Measurements from ENCODE around the gene MTTP. TPM values are rescaled to one million over a fixed set of nuclear protein-coding genes. Genes with fewer than 3 reads are reported as not detected.

Gene MTTP
- total RNA-seq, 1 donor from 2014 or later, result not detected

DNA sequence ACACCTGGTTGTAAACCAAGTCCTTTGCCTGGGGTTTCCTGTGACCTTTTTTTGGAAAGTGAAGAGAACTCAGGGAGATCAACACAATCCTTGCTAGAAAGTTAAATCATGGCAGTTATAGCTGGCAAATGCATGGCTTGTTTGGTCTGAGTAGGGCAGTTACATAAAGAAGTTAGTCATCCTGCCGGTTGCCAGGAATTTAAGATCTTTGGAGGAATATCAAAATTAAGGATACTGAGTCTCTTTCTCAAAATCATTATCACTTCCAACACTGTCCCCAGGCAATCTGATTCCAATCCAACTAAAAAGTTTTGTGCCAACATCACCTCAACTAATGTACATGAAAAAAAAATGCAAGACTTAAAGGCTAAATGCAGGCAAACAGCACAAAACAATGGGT, 42.8 kb downstream of the MTTP start:
- Mint-ChIP-seq H3K9me3 (ENCODE audit: unreplicated experiment) (no peaks in the 10 kb centered on the region), H3K27me3 (ENCODE audit: unreplicated experiment) (no peaks in the 10 kb centered on the region), H3K4me1 (ENCODE audit: low read depth, unreplicated experiment) (no peaks in the 10 kb centered on the region), H3K27ac (ENCODE audit: unreplicated experiment) (no peak overlapping the region), H3K4me3 (ENCODE audit: unreplicated experiment) (no peak overlapping the region), H3K36me3 (ENCODE audit: unreplicated experiment) (no peaks in the 10 kb centered on the region)
- no peak for DNase-seq
- TF ChIP-seq, protein P1, sequence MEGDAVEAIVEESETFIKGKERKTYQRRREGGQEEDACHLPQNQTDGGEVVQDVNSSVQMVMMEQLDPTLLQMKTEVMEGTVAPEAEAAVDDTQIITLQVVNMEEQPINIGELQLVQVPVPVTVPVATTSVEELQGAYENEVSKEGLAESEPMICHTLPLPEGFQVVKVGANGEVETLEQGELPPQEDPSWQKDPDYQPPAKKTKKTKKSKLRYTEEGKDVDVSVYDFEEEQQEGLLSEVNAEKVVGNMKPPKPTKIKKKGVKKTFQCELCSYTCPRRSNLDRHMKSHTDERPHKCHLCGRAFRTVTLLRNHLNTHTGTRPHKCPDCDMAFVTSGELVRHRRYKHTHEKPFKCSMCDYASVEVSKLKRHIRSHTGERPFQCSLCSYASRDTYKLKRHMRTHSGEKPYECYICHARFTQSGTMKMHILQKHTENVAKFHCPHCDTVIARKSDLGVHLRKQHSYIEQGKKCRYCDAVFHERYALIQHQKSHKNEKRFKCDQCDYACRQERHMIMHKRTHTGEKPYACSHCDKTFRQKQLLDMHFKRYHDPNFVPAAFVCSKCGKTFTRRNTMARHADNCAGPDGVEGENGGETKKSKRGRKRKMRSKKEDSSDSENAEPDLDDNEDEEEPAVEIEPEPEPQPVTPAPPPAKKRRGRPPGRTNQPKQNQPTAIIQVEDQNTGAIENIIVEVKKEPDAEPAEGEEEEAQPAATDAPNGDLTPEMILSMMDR (IDR thresholded peaks at IDR 0.05; ENCODE audit: partially characterized antibody, unreplicated experiment), result no peak

DNA sequence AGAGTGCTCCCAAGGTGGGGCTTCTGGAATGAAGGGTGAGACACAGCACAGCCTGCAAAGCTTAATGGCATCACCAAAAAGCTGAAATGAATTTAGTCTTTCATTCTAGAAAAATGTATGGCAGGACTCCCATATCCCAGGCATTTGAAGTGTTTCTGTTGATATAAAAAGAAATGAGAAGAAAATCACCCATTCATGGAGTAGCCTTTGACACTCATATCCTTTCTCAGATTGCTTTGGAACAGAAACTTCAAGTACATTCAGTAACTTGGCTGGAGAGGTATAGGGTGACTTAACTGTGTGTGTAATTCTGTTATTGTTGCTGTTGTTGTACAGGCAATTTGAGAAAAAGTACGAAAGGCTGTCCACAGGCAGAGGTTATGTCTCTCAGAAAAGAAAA, 47.7 kb downstream of the MTTP start:
- H3K27me3 Mint-ChIP-seq (ENCODE audit: unreplicated experiment), result no peaks in the 10 kb centered on the region
- H3K9me3 Mint-ChIP-seq (ENCODE audit: unreplicated experiment), result no peaks in the 10 kb centered on the region
- no peak for DNase-seq
- H3K4me3 Mint-ChIP-seq (ENCODE audit: unreplicated experiment), result no peak overlapping the region
- H3K4me1 Mint-ChIP-seq (ENCODE audit: low read depth, unreplicated experiment), result no peaks in the 10 kb centered on the region
- no peaks in the 10 kb centered on the region for H3K36me3 Mint-ChIP-seq (ENCODE audit: unreplicated experiment)
- H3K27ac Mint-ChIP-seq (ENCODE audit: unreplicated experiment), result no peak overlapping the region
- TF ChIP-seq, protein P1 (IDR thresholded peaks at IDR 0.05; ENCODE audit: partially characterized antibody, unreplicated experiment), result no peak

DNA sequence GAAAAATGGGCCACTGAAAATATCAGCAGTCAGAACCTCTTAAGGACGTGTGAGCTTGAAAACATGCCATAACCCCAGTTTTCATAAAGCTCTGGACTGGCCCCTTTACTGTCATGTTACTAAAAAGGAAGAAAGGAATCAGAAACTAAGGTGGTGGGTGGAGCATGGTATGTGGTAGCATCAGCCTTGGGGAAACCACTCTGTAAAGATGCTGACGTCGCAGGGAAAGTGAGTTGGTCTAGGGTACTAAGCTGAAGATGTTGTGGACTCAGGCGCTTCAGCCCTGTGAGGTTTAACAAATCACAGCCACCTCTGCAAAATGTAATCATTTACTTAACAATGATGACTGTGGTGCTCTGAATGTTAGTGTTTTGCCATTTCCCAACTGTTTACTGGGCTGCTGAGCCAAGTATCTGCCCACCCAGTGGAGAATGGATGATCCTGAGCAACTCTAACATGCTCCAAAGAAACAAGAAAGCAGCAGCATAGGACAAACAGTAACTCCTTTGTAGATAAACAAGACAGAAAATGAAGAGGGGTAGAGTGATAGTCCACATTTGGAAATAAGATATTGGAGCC, 49.6 kb downstream of the MTTP start:
- no peak for DNase-seq
- TF ChIP-seq, protein P1 (IDR thresholded peaks at IDR 0.05; ENCODE audit: partially characterized antibody, unreplicated experiment), result no peak
- Mint-ChIP-seq H3K36me3 (ENCODE audit: unreplicated experiment) (no peaks in the 10 kb centered on the region), H3K27me3 (ENCODE audit: unreplicated experiment) (no peaks in the 10 kb centered on the region), H3K27ac (ENCODE audit: unreplicated experiment) (no peak overlapping the region), H3K9me3 (ENCODE audit: unreplicated experiment) (no peaks in the 10 kb centered on the region), H3K4me1 (ENCODE audit: low read depth, unreplicated experiment) (no peaks in the 10 kb centered on the region), H3K4me3 (ENCODE audit: unreplicated experiment) (no peak overlapping the region)

DNA sequence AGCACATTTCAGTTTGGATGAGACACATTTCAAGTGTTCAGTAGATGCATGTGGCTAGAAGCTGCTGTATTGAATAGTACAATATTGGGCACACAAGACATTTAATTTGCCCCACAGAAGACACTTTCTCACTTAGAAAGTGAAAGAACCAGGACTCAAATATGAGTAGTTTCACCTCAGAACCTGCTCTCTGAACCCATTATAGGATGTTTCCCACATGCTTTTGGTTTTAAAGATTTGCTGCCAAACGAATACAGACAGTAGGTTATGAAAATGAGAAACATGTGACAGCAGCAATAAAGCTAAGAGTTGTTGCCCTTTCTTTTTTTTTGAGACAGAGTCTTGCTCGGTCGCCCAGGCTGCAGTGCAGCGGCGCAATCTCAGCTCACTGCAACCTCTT, 50.7 kb downstream of the MTTP start:
- H3K4me3 Mint-ChIP-seq (ENCODE audit: unreplicated experiment), result no peak overlapping the region
- no peaks in the 10 kb centered on the region for H3K27me3 Mint-ChIP-seq (ENCODE audit: unreplicated experiment)
- H3K27ac Mint-ChIP-seq (ENCODE audit: unreplicated experiment), result no peak overlapping the region
- DNase-seq, result no peak
- TF ChIP-seq, protein P1 (IDR thresholded peaks at IDR 0.05; ENCODE audit: partially characterized antibody, unreplicated experiment), result no peak
- no peaks in the 10 kb centered on the region for H3K9me3 Mint-ChIP-seq (ENCODE audit: unreplicated experiment)
- H3K4me1 Mint-ChIP-seq (ENCODE audit: low read depth, unreplicated experiment), result no peaks in the 10 kb centered on the region
- H3K36me3 Mint-ChIP-seq (ENCODE audit: unreplicated experiment), result no peaks in the 10 kb centered on the region

DNA sequence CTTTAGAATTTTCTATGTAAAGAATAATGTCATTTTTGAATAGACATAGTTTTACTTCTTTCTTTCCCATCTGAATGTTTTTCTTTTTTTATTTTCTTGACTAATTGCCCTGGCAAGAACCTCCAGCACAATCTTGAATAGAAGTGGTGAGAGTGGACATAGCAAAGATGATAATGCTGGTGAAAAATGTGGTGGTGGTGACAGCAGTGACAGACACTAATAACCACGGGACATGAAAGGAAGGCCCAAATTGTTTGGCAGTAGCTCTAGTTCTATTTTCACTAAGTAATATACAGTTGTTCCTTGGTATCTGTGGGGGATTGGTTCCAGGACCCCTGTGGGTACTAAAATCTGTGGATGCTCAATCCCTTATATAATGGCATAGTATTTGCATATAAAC, 53.4 kb downstream of the MTTP start:
- TF ChIP-seq, protein P1 (IDR thresholded peaks at IDR 0.05; ENCODE audit: partially characterized antibody, unreplicated experiment), result no peak
- no peaks in the 10 kb centered on the region for H3K9me3 Mint-ChIP-seq (ENCODE audit: unreplicated experiment)
- H3K4me1 Mint-ChIP-seq (ENCODE audit: low read depth, unreplicated experiment), result no peaks in the 10 kb centered on the region
- no peak overlapping the region for H3K27ac Mint-ChIP-seq (ENCODE audit: unreplicated experiment)
- no peaks in the 10 kb centered on the region for H3K27me3 Mint-ChIP-seq (ENCODE audit: unreplicated experiment)
- no peak for DNase-seq
- H3K36me3 Mint-ChIP-seq (ENCODE audit: unreplicated experiment), result no peaks in the 10 kb centered on the region
- H3K4me3 Mint-ChIP-seq (ENCODE audit: unreplicated experiment), result no peak overlapping the region

Measured in glutamatergic neuron (in vitro differentiated cells).